GM12892 (cell line): ENCODE measurements around the gene SCAF11.

Experiments
- POLR2A ChIP-seq: IDR thresholded peaks from 2 replicates; pipeline ENCODE4 v1.6.1; 2011; ENCODE audit warnings: low read depth, low read length, control low read depth
- POLR2AphosphoS5 ChIP-seq: IDR thresholded peaks from 2 replicates; pipeline ENCODE4 v1.6.1; 2011; ENCODE audit warnings: low read depth, low read length, control low read depth

DNA sequence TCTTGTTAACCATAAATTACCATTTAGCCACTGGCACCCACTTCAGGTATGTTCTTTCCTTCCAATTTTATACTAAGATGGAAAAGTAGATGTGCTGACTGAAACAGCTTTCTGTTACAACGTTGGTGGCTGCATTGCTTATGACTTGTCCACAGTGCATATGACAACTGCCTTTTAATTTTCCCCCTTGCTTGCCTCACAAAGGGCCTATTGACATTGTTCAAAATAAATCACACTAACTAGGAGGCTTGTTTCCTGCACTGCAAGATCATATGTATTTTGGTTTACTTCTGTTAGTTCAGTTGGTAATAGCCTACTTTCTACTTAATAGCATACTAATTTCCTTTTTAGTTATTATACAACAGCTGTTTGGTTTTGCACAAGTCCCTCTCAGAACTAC is 55.4 kb downstream of the SCAF11 start:
- TF ChIP-seq POLR2AphosphoS5 (no peak), POLR2A (no peak)
